Urinary bladder (tissue), 4 donors: Measurements from ENCODE around the gene BCAR1. TPM values are rescaled to one million over a fixed set of nuclear protein-coding genes. Genes with fewer than 3 reads are reported as not detected.

ENCODE experiments used
- DNase-seq: peaks from one replicate; pipeline ENCODE4 v3.0.0-alpha.2; 2015; ENCODE audit errors: extremely low spot score
- H3K27ac ChIP-seq: one replicate; pipeline ENCODE4 v1.5.1; 2013; ENCODE audit warnings: low read depth, mild to moderate bottlenecking, moderate library complexity
- H3K36me3 ChIP-seq: one replicate; pipeline ENCODE4 v1.6.1; 2013; ENCODE audit warnings: mild to moderate bottlenecking, moderate library complexity; ENCODE audit not compliant: insufficient read depth
- H3K4me1 ChIP-seq: one replicate; pipeline ENCODE4 v1.6.1; 2013; ENCODE audit warnings: mild to moderate bottlenecking, moderate library complexity; ENCODE audit not compliant: insufficient read depth
- H3K4me3 ChIP-seq: one replicate; pipeline ENCODE4 v1.5.1; 2013; ENCODE audit warnings: low read depth, low read length
- WGBS: extraction: QIAGEN DNeasy Blood & Tissue Kit; methylation state at CpG from one replicate; pipeline ENCODE4 v1.1.7; 2013; 5-methylcytosine and 5-hydroxymethylcytosine counted together
- polyA plus RNA-seq: library from polyadenylated mRNA; stranded (reverse); fragments of 200-250 nt; gene quantifications from one replicate; pipeline ENCODE4 v1.2.3, GENCODE V29; 2013
- total RNA-seq: library from RNA; depleted of rRNA; stranded (reverse); fragments of >200 nt; gene quantifications from one replicate; pipeline ENCODE4 v1.2.3, GENCODE V29; 2014
- donor health status: healthy with polysubstance abuse.
- donor health status: healthy.

BCAR1 gene
- total RNA-seq (24.0 TPM), polyA plus RNA-seq (40.4 TPM)

- DNase-seq: peak; percentile 56
- Histone ChIP-seq H3K27ac (peak within 1 kb of the TSS; percentile 58), H3K4me3 (peak within 1 kb of the TSS; percentile 75), H3K36me3 (no peaks in the 10 kb centered on the region), H3K4me1 (no peaks in the 10 kb centered on the region)
- 1% methylated on average over 84 of the region's 84 CpGs for WGBS
Measured at GRCh38 chr16:75251280-75252048, at the start of gene BCAR1. Gene BCAR1, minus strand, starts transcription at chr16:75251624. Its CDS starts 142 bp downstream, at chr16:75251482.

- Histone ChIP-seq H3K27ac (no peak overlapping the region), H3K36me3 (peaks cover 4% of the 10 kb centered on the region), H3K4me1 (no peaks in the 10 kb centered on the region), H3K4me3 (no peak overlapping the region)
- no peak for DNase-seq
- 90% methylated on average over 6 of the region's 6 CpGs for WGBS
Measured at GRCh38 chr16:75298267-75298666, 46.8 kb upstream of the BCAR1 start.

- Histone ChIP-seq H3K27ac (no peak overlapping the region), H3K36me3 (peaks cover 4% of the 10 kb centered on the region), H3K4me1 (no peaks in the 10 kb centered on the region), H3K4me3 (no peak overlapping the region)
- no peak for DNase-seq
- WGBS: 47% methylated on average over 1 of the region's 1 CpG
Measured at GRCh38 chr16:75296606-75297005, 45.2 kb upstream of the BCAR1 start.

GRCh38 chr16:75294773-75295459 is 43.5 kb upstream of the BCAR1 start:
- H3K4me3 ChIP-seq: no peak overlapping the region
- H3K27ac ChIP-seq: peak overlapping the region; percentile 25
- WGBS: 82% methylated on average over 6 of the region's 6 CpGs
- peaks cover 2% of the 10 kb centered on the region for H3K36me3 ChIP-seq
- H3K4me1 ChIP-seq: no peaks in the 10 kb centered on the region
- DNase-seq: no peak

- DNase-seq: no peak
- Histone ChIP-seq H3K4me1 (no peaks in the 10 kb centered on the region), H3K4me3 (no peak overlapping the region), H3K36me3 (no peaks in the 10 kb centered on the region), H3K27ac (peak overlapping the region; percentile 61)
- 28% methylated on average over 6 of the region's 6 CpGs for WGBS
Measured at GRCh38 chr16:75293772-75294171, 42.3 kb upstream of the BCAR1 start.

- Histone ChIP-seq H3K27ac (peak overlapping the region; percentile 61), H3K4me1 (no peaks in the 10 kb centered on the region), H3K36me3 (no peaks in the 10 kb centered on the region), H3K4me3 (no peak overlapping the region)
- DNase-seq: no peak
- 57% methylated on average over 4 of the region's 4 CpGs for WGBS
Measured at GRCh38 chr16:75293173-75293572, 41.7 kb upstream of the BCAR1 start.

- H3K36me3 ChIP-seq: no peaks in the 10 kb centered on the region
- no peak overlapping the region for H3K4me3 ChIP-seq
- WGBS: 76% methylated on average over 3 of the region's 3 CpGs
- no peak overlapping the region for H3K27ac ChIP-seq
- no peak for DNase-seq
- H3K4me1 ChIP-seq: no peaks in the 10 kb centered on the region
Measured at GRCh38 chr16:75292691-75293090, 41.3 kb upstream of the BCAR1 start.

GRCh38 chr16:75289189-75289588 is 37.8 kb upstream of the BCAR1 start:
- no peaks in the 10 kb centered on the region for H3K4me1 ChIP-seq
- H3K4me3 ChIP-seq: no peak overlapping the region
- DNase-seq: no peak
- no peak overlapping the region for H3K27ac ChIP-seq
- no peaks in the 10 kb centered on the region for H3K36me3 ChIP-seq

GRCh38 chr16:75288596-75289120 is 37.2 kb upstream of the BCAR1 start:
- no peak overlapping the region for H3K4me3 ChIP-seq
- 87% methylated on average over 10 of the region's 10 CpGs for WGBS
- H3K36me3 ChIP-seq: no peaks in the 10 kb centered on the region
- no peak overlapping the region for H3K27ac ChIP-seq
- no peaks in the 10 kb centered on the region for H3K4me1 ChIP-seq
- DNase-seq: no peak

GRCh38 chr16:75288181-75288580 is 36.8 kb upstream of the BCAR1 start:
- WGBS: 87% methylated on average over 7 of the region's 7 CpGs
- no peak for DNase-seq
- no peaks in the 10 kb centered on the region for H3K4me1 ChIP-seq
- no peaks in the 10 kb centered on the region for H3K36me3 ChIP-seq
- H3K4me3 ChIP-seq: no peak overlapping the region
- H3K27ac ChIP-seq: no peak overlapping the region

GRCh38 chr16:75287708-75288107 is 36.3 kb upstream of the BCAR1 start:
- no peak for DNase-seq
- H3K4me3 ChIP-seq: no peak overlapping the region
- no peaks in the 10 kb centered on the region for H3K4me1 ChIP-seq
- no peaks in the 10 kb centered on the region for H3K36me3 ChIP-seq
- WGBS: 91% methylated on average over 5 of the region's 5 CpGs
- no peak overlapping the region for H3K27ac ChIP-seq

- 87% methylated on average over 6 of the region's 6 CpGs for WGBS
- Histone ChIP-seq H3K4me1 (no peaks in the 10 kb centered on the region), H3K4me3 (no peak overlapping the region), H3K27ac (no peak overlapping the region), H3K36me3 (no peaks in the 10 kb centered on the region)
- DNase-seq: no peak
Measured at GRCh38 chr16:75286389-75286788, 35.0 kb upstream of the BCAR1 start.

- WGBS: 83% methylated on average over 11 of the region's 11 CpGs
- no peak overlapping the region for H3K27ac ChIP-seq
- DNase-seq: no peak
Measured at GRCh38 chr16:75282466-75283281, 31.2 kb upstream of the BCAR1 start.

More at GRCh38 chr16:75282466-75283281, 31.2 kb upstream of the BCAR1 start:
- H3K4me3 ChIP-seq: no peak overlapping the region
- no peaks in the 10 kb centered on the region for H3K4me1 ChIP-seq
- no peaks in the 10 kb centered on the region for H3K36me3 ChIP-seq
